ENCODE results near the gene IFT25.

GRCh38 chr1:53968125-53968513, 22.6 kb upstream of the IFT25 start:
- no peak for TF ChIP-seq CTCF (IDR thresholded peaks at IDR 0.05)
- TF ChIP-seq POLR2A (IDR thresholded peaks at IDR 0.05) = no peak
